SK-N-SH treated with all-trans-retinoic acid at 6 μM for 48 hours (cell line): ENCODE data around the gene CELF4.

ENCODE experiments used
- ATAC-seq: fragments of 200-7000 bp; cut with Tn5 transposase; 3 replicates; pipeline ENCODE4 v1.9.1; 2020; ENCODE audit warnings: mild to moderate bottlenecking, moderate library complexity
- ARNTL ChIP-seq: fragments of 450-650 bp; formaldehyde crosslinking; IDR thresholded peaks from 2 replicates; pipeline ENCODE4 v1.5.0; 2020; ENCODE audit warnings: low read depth, mild to moderate bottlenecking, moderate library complexity, borderline replicate concordance
- BACH2 ChIP-seq: fragments of 250-450 bp; sonication (Bioruptor Pico); IDR thresholded peaks from 2 replicates; pipeline ENCODE4 v1.9.0; 2021; ENCODE audit warnings: mild to moderate bottlenecking, borderline replicate concordance
- CREB5 ChIP-seq: fragments of 250-450 bp; sonication (Bioruptor Pico); IDR thresholded peaks from 2 replicates; pipeline ENCODE4 v1.5.1; 2020; ENCODE audit warnings: low read depth, mild to moderate bottlenecking, moderate library complexity
- CSDC2 ChIP-seq: fragments of 250-450 bp; sonication (Bioruptor Pico); IDR thresholded peaks from 2 replicates; pipeline ENCODE4 v1.5.0; 2020; ENCODE audit warnings: mild to moderate bottlenecking, moderate library complexity
- CSRNP3 ChIP-seq: fragments of 250-450 bp; sonication (Bioruptor Pico); IDR thresholded peaks from 2 replicates; pipeline ENCODE4 v1.5.1; 2021; ENCODE audit warnings: mild to moderate bottlenecking, moderate library complexity
- GLIS3 ChIP-seq: fragments of 250-450 bp; sonication (Bioruptor Pico); IDR thresholded peaks from 2 replicates; pipeline ENCODE4 v1.5.0; 2020; ENCODE audit warnings: mild to moderate bottlenecking, moderate library complexity
- ISL1 ChIP-seq: fragments of 250-450 bp; sonication (Bioruptor Pico); IDR thresholded peaks from 2 replicates; pipeline ENCODE4 v2.1.2; 2022; ENCODE audit warnings: mild to moderate bottlenecking, moderate library complexity
- OSR1 ChIP-seq: fragments of 250-450 bp; sonication (Bioruptor Pico); IDR thresholded peaks from 2 replicates; pipeline ENCODE4 v1.8.0; 2022; ENCODE audit warnings: moderate library complexity, mild to moderate bottlenecking, inconsistent platforms
- PATZ1 ChIP-seq: fragments of 250-450 bp; sonication (Bioruptor Pico); IDR thresholded peaks from 2 replicates; pipeline ENCODE4 v1.8.0; 2020; ENCODE audit warnings: mild to moderate bottlenecking, moderate library complexity, borderline replicate concordance
- POU6F1 ChIP-seq: fragments of 250-450 bp; sonication (Bioruptor Pico); IDR thresholded peaks from 2 replicates; pipeline ENCODE4 v1.8.0; 2021; ENCODE audit warnings: low read depth, mild to moderate bottlenecking, moderate library complexity, borderline replicate concordance
- RARB ChIP-seq: fragments of 250-450 bp; sonication (Bioruptor Pico); IDR thresholded peaks from 2 replicates; pipeline ENCODE4 v1.8.0; 2021; ENCODE audit warnings: mild to moderate bottlenecking, moderate library complexity
- SNAI2 ChIP-seq: fragments of 250-450 bp; sonication (Bioruptor Pico); IDR thresholded peaks from 2 replicates; pipeline ENCODE4 v1.5.0; 2020; ENCODE audit warnings: mild to moderate bottlenecking, moderate library complexity
- TCF4 ChIP-seq: fragments of 250-450 bp; sonication (Bioruptor Pico); IDR thresholded peaks from 2 replicates; pipeline ENCODE4 v1.8.0; 2021; ENCODE audit warnings: mild to moderate bottlenecking, moderate library complexity, borderline replicate concordance
- TOX ChIP-seq: fragments of 250-450 bp; sonication (Bioruptor Pico); IDR thresholded peaks from 2 replicates; pipeline ENCODE4 v1.8.0; 2021; ENCODE audit warnings: mild to moderate bottlenecking, moderate library complexity, borderline replicate concordance
- TSHZ2 ChIP-seq: fragments of 250-450 bp; sonication (Bioruptor Pico); IDR thresholded peaks from 2 replicates; pipeline ENCODE4 v1.5.0; 2020; ENCODE audit warnings: mild to moderate bottlenecking, moderate library complexity
- ZC3H10 ChIP-seq: fragments of 250-450 bp; sonication (Bioruptor Pico); IDR thresholded peaks from 2 replicates; pipeline ENCODE4 v1.5.1; 2021; ENCODE audit warnings: mild to moderate bottlenecking, moderate library complexity
- ZFP3 ChIP-seq: fragments of 250-450 bp; sonication (Bioruptor Pico); IDR thresholded peaks from 2 replicates; pipeline ENCODE4 v1.5.0; 2020; ENCODE audit warnings: mild to moderate bottlenecking, moderate library complexity
- ZFP30 ChIP-seq: fragments of 450-650 bp; formaldehyde crosslinking; IDR thresholded peaks from 2 replicates; pipeline ENCODE4 v1.5.0; 2022; ENCODE audit warnings: mild to moderate bottlenecking, moderate library complexity
- ZNF565 ChIP-seq: fragments of 450-650 bp; formaldehyde crosslinking; conservative IDR thresholded peaks from 2 replicates; pipeline ENCODE4 v1.5.0; 2020; ENCODE audit warnings: low read depth, mild to moderate bottlenecking, moderate library complexity
- ZNF70 ChIP-seq: fragments of 450-650 bp; formaldehyde crosslinking; IDR thresholded peaks from 2 replicates; pipeline ENCODE4 v1.5.0; 2020; ENCODE audit warnings: mild to moderate bottlenecking, moderate library complexity
- ZNF8 ChIP-seq: fragments of 450-650 bp; formaldehyde crosslinking; IDR thresholded peaks from 2 replicates; pipeline ENCODE4 v1.5.0; 2020; ENCODE audit warnings: mild to moderate bottlenecking, moderate library complexity

Gene CELF4

GRCh38 chr18:37405772-37406171 lies 159.8 kb downstream of the CELF4 start:
- no peak for ATAC-seq
- TF ChIP-seq ISL1 (no peak), CSDC2 (no peak), SNAI2 (CRISPR knock-in tag) (no peak), CSRNP3 (no peak), RARB (CRISPR knock-in tag) (no peak), GLIS3 (CRISPR knock-in tag) (no peak), CREB5 (CRISPR knock-in tag) (no peak), ZNF8 (CRISPR knock-in tag) (no peak), ZNF70 (CRISPR knock-in tag) (no peak), TSHZ2 (CRISPR knock-in tag) (no peak), ZFP30 (CRISPR knock-in tag) (no peak), ZFP3 (CRISPR knock-in tag) (no peak)

GRCh38 chr18:37405229-37405628 lies 160.4 kb downstream of the CELF4 start:
- no peak for ATAC-seq
- TF ChIP-seq PATZ1 (CRISPR knock-in tag) (no peak), OSR1 (no peak), CSDC2 (no peak), CSRNP3 (no peak), ZNF565 (CRISPR knock-in tag) (no peak), ZC3H10 (CRISPR knock-in tag) (no peak), ISL1 (no peak), RARB (CRISPR knock-in tag) (no peak), ARNTL (CRISPR knock-in tag) (no peak), SNAI2 (CRISPR knock-in tag) (no peak), ZFP30 (CRISPR knock-in tag) (no peak), POU6F1 (CRISPR knock-in tag) (no peak), TOX (CRISPR knock-in tag) (no peak), ZNF8 (CRISPR knock-in tag) (no peak), BACH2 (CRISPR knock-in tag) (no peak), ZNF70 (CRISPR knock-in tag) (no peak), TCF4 (CRISPR knock-in tag) (no peak)
